GM19372 (cell line): Measurements from ENCODE around the gene WDR90.

Experiments
- ATAC-seq: cut with Tn5 transposase; IDR thresholded peaks from one replicate; pipeline ENCODE4 v1.9.1; 2021; ENCODE audit warnings: mild to moderate bottlenecking, low read depth, moderate library complexity; ENCODE audit not compliant: unreplicated experiment

WDR90 gene

DNA sequence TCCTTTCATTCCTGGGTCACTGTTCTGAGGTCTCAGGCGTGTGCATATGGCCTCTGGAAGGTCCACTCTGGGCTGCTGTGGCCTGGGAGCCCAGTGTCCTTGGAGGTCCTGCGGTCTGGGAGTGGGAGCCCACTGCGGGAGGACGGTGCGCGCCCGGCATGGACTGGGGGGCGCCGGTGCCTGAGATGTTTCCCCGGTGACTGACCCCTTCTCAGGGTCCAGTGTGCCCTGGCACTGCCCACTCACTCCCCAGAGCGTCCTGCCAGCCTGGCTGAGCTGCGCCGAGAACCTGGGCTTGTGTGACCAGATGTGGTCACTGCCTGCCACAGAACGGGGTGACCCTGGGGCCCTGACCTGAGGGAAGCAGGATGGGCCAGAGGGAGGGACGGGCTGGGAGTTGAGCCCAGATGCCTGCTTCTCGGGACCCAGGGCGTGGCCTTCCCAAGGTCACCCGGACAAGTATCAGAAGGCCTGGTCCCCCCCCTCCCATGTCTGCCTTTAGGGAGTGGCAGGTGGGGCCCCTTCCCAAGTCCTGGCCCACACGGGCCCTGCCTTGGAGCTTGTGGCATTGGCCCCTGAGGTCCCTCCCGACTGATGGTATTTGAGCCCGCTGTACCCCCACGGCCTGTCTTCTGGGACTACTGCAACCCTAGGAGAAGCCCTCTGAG is 25.2 kb downstream of the WDR90 start:
- no peak for ATAC-seq

DNA sequence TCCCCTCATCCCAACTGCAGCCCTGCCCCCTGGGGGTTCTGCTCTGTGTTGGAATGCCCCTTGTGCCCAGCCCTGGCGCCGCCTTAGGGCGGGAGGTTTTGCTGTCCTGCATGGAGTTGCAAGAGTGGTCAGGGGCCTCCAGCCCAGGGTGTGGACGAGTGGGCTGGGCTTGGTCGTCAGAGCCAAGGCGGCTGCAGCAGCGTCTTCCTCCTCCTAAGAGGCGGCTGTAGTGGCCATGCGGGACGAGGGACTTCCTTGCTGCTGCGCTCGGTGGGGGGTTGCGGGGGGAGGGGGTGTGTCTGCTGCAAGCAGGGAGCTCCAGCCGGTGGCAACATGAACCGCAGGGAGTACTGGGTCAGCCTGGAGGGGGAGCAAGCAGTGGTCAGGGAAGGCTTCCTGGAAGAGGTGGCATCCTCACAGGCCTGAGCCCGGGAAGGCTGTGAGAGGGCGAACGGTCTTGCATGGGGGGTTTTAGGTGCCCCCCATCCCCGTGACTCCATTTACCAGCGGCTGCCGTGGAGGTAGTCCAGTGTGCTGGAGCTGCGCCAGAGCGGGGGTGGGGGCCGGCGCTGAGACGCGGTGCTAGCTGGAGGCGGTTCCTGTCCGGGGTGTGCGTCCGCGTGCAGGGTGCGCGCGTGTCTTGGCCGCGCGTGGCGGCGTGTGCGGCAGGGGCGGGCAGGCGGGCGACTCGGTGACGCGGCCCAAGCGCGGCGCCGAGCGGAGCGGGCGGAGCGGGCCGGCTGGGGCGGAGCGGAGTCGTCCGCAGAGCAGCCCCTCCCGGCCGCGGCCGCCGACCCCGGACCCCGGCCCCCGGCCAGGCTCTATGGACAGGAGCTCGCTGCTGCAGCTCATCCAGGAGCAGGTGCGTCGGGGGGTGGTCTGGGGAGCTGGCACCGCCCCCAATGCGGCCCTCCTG is 26.1 kb downstream of the WDR90 start, which contains the start of gene RHBDL1:
TSS of gene RHBDL1 (plus strand) at position 704 of the 916 bp plus-strand sequence. CDS start at position 824, 120 bp downstream.
- ATAC-seq, result no peak

DNA sequence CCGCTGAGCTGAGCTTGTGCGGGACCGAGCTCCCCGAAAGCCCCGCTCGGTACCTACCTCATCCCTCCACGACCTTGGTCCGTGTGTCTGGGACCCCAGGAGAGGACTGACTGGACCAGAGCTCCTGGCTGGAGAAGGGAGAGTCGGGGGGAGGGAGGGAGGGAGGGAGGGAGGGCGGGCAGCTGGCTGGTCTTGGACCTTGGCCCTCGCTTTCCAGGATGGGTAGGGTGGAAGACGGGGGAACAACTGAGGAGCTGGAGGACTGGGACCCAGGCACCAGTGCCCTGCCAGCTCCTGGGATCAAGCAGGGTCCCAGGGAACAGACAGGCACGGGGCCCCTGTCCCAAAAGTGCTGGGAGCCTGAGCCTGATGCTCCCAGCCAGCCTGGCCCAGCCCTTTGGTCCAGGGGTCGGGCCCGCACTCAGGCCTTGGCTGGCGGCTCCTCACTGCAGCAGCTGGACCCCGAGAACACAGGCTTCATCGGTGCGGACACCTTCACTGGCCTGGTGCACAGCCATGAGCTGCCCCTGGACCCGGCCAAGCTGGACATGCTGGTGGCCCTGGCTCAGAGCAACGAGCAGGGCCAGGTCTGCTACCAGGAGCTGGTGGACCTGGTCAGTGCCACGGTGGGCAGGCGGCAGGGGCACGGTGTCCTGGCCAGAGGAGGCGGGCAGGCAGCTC is 26.9 kb downstream of the WDR90 start:
- ATAC-seq, result no peak

DNA sequence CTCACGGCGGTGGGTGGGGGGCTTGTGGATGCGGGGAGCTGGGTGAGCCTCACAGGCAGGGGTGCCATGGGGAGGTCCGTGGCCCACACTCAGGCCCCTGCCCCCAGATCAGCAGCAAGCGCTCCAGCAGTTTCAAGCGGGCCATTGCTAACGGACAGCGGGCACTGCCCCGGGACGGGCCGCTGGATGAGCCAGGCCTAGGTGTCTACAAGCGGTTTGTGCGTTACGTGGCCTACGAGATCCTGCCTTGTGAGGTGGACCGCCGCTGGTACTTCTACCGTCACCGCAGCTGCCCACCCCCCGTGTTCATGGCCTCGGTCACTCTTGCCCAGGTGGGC is 27.4 kb downstream of the WDR90 start:
- ATAC-seq, result no peak

DNA sequence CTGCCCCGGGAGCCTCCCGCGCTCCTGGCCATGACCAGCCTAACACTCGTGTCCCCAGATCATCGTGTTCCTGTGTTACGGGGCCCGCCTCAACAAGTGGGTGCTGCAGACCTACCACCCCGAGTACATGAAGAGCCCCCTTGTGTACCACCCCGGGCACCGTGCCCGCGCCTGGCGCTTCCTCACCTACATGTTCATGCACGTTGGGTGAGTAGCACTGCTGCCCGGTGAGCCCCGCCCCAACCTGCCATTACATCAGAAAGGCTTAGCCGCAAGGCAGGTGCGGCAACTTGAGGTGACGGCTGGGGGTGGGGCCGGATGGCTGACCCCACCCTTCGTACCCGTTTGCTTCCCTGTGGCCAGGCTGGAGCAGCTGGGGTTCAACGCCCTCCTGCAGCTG is 27.7 kb downstream of the WDR90 start:
- no peak for ATAC-seq

DNA sequence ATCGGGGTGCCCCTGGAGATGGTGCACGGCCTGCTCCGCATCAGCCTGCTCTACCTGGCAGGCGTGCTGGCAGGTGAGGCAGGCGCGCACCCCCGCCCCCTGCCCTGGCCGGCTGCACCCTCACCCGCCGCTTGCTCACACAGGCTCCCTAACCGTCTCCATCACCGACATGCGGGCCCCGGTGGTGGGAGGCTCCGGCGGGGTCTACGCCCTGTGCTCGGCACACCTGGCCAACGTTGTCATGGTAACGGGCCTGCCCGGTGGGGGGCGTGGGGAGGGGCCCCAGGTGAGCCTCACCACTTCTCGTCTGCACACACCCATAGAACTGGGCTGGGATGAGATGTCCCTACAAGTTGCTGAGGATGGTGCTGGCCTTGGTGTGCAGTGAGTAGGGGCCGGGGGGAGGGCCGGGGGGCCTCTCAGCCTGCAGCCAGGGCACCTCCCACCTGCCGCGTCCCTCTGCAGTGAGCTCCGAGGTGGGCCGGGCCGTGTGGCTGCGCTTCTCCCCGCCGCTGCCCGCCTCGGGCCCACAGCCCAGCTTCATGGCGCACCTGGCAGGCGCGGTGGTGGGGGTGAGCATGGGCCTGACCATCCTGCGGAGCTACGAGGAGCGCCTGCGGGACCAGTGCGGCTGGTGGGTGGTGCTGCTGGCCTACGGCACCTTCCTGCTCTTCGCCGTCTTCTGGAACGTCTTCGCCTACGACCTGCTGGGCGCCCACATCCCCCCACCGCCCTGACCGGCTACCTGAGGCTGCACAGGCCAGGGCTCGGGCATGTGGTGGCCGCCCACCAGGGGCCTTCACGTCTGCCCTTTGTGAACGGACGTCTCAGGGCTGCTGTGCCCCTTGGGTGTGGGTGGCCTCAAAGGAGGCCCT is 28.4 kb downstream of the WDR90 start:
- ATAC-seq, result no peak

DNA sequence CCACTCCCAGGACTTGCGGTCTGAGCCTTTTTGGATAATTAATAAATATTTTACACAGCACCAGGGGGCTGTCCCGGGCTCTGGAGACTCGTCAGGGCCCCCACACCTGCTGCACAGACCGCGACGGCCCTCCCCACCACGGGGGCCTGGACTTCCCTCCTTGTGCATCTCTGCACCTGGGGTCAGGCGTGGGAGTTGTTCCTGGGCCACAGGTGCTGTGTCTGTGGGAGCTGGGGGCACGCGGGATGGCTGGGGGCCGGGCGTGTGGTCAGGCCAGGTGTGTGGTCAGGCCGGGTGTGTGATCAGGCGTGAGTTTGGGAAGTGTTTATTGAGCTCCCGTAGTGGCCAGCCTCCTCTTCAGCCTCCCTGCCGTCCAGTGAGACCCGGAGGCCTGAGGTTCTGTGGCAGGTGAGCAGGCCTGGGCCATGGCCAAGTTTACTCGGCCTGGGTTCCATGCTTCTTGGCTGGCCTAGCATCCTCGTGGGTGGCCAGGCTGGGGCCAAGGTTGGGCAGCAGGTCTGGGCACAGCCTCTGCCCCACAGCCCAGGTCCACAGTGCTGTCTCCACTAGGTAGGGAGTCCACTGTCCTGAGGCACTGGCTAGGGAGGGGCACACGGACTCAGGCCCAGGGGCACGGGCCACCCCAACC is 29.2 kb downstream of the WDR90 start:
- ATAC-seq, result no peak

DNA sequence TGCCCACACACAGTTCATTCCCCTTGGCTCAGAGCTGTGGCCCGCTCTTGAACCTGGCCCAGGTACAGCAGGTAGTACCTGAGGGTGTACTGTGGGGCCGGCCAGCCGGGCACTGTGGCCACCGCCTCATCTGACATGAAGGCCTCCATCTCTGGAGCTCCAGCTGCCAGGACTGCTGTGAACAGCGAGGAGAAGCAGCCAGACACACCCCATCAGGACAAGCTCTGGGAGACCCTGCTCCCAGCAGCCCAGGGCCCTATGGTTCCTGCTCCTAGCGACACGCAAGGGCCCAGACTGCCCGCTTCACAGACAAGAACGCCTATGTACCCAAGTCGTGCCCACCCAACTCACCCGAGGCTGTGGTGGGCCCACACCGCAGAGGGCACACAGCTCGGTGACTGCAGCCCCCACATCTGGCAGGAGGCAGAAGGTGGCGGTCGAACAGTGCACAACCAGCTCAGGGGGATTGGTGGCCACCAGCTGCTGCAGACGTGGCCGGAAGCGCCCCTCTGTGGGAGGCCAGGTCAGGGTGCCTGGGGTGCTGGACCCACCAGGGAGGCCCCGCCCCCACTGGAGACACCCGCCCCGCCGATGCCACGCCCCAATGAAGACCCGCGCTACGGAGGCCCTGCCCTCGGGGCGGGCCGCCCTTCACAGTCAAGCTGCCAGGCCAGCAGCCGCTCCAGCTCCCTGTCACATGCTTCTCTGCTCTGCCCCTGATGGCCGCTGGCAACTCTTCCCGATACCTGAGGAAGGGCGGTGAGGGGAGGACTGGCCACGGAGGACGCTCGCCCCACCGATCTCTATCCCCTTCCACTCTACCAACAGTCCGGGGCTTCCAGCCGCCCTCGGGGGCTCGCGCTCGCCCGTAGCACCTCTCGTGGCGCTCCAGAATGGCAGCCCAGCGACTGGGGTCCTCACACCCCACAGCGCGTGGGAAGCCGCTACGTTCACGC is 30.0 kb downstream of the WDR90 start:
- ATAC-seq, result no peak

DNA sequence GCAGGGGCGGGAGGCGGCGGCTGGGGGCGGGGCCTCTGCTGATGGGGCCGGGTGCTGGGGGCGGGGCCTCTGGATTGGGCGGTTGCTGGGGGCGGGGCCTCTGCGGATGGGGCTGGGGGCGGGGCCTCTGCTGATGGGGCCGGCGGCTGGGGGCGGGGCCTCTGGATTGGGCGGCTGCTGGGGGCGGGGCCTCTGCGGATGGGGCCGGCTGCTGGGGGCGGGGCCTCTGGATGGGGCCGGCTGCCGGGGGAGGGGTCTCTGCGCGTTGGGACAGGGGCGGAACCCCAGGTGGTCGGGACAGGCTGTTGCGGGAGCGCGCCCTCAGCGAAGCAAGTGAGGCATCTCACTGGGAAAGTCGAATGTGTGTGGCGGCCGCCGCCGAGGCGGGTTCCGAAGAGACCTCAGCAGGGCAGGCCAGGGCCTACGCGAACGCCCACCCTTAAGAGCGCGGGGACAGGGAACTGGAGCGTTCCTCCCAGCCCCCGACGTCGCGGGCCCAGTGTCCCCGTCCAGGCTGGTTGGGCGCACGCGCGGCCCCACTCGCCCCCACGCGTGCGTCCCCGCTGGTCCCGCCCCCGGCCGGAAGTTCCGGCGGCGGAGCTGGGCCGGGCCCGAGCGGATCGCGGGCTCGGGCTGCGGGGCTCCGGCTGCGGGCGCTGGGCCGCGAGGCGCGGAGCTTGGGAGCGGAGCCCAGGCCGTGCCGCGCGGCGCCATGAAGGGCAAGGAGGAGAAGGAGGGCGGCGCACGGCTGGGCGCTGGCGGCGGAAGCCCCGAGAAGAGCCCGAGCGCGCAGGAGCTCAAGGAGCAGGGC is 30.9 kb downstream of the WDR90 start, which contains the start of gene STUB1:
TSS of gene STUB1 (plus strand) at position 597 of the 811 bp plus-strand sequence. CDS start at position 713, 116 bp downstream.
- peak; percentile 39 for ATAC-seq

DNA sequence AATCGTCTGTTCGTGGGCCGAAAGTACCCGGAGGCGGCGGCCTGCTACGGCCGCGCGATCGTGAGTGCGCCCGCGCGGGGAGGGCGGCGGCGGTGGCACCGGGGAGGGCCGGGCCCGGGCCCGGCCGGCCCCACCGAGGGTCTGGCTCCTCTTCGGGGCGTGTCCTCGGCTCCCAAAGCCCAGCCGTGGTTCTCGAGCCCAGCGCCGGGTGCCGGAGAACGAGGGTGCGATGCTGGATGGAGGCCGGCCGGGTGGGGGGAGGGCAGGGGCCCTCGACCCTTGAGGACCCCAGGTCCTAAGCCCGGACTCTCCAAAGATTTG is 31.4 kb downstream of the WDR90 start:
- ATAC-seq, result no peak

DNA sequence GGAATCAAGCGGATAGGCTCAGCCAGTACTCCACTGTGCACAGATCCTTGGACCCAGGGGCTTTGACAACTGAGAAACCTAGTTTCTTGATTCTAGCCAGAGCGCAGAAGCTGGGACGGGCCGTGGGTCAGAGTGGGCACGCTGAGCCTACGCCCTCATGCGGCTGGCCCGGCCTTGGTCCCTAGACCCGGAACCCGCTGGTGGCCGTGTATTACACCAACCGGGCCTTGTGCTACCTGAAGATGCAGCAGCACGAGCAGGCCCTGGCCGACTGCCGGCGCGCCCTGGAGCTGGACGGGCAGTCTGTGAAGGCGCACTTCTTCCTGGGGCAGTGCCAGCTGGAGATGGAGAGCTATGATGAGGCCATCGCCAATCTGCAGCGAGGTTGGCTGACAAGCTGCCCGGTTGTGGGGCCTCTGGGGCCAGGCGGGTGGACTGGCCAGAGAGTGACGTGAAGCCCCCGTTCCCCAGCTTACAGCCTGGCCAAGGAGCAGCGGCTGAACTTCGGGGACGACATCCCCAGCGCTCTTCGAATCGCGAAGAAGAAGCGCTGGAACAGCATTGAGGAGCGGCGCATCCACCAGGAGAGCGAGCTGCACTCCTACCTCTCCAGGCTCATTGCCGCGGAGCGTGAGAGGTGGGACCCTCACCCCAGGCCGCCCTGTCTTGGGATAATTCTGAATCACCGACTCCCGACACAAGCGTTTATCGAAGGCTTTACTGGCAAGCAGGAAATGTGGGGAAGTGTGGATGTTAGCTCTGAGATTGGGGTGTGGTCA is 32.0 kb downstream of the WDR90 start:
- ATAC-seq, result no peak

DNA sequence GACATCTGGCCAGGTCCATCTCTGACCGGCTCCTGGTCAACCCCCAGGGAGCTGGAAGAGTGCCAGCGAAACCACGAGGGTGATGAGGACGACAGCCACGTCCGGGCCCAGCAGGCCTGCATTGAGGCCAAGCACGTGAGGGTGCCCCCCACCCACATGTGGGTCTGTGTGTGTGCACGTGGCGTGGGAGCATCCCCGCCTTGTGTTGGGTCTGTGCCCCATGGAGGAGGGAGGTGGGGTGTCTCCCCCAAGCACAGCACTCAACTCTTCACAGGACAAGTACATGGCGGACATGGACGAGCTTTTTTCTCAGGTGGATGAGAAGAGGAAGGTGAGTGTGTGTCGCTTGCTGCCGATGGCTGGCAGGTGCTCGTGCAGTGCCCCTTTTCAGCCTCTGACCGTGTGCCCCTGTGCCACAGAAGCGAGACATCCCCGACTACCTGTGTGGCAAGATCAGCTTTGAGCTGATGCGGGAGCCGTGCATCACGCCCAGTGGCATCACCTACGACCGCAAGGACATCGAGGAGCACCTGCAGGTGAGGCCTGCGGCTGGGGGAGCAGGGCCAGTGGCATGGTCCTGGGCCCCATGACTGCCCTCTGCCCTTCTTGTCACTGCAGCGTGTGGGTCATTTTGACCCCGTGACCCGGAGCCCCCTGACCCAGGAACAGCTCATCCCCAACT is 32.7 kb downstream of the WDR90 start:
- ATAC-seq, result no peak

DNA sequence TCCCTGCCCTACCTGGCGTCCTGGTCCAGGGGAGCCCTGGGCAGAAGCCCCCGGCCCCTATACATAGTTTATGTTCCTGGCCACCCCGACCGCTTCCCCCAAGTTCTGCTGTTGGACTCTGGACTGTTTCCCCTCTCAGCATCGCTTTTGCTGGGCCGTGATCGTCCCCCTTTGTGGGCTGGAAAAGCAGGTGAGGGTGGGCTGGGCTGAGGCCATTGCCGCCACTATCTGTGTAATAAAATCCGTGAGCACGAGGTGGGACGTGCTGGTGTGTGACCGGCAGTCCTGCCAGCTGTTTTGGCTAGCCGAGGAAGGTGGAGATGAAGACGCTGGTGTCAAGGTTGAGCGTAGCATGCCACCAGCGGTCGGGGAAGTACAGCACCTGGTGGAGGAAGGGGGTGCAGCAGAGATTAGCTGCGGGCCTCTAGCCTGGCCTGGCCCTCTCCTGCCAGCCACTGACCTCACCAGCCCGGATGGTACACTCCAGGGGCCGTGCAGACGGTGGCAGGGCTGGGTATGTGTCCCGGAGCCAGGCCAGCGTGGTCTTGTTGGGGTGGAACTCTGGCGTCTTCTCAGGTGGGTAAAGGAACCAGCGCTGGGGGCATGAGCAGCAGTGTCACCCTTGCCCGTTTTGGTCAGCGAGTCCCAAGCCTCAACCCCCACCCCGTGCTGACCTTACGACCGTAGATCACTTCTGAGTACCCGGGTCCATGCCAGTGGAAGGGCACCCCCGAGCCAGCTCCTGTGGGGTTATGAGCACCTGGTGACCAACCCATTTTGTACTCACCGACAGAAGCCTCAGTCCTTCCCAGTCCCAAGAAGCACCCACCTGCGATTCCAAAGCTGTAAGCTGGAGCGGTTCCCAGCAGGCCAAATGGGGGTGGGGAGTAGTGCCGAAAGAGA is 33.6 kb downstream of the WDR90 start:
- no peak for ATAC-seq

DNA sequence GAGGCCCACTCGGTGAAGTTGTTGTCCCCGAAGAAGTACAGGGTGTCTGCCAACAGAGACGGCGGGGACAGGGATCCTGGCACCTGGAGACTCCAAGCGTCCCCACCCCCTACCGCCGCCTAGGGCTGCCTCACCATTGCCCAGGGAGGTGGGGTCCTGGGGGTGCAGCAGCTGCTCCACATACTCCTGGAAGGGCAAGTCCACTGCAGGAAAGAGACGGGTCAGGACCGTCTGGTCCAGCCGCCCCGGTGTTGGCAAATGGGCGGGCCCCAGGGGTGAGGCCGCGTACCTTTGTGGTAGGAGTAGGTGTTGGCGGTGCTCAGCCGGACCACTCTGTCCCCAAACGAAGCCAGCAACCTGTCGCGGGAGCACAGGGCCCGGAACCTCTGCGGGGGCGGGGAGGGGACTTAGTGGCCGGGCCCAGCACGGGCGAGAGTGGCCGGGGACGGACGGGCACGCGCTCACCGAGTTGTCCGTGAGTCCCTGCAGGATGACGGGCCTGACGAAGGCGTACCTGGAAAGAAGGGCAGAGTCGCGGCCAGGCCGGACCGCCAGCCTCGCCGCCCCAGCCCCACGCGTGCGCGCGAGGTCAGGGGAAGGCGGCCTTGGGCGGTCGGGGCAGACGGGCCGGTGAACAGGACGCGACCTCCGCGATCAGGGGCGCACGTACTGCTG is 34.4 kb downstream of the WDR90 start:
- no peak for ATAC-seq
